Stomach (tissue), 9 donors: ENCODE measurements around the gene UBAP2L. TPM values are rescaled to one million over a fixed set of nuclear protein-coding genes. Genes with fewer than 3 reads are reported as not detected.

Experiments
- DNase-seq, 2 donors: peaks; one replicate each; pipeline versions ENCODE4 v3.0.0 to v3.0.0-alpha.2; 2013 to 2019
- H3K27ac ChIP-seq, 5 donors: fragments of 200-600 bp in 4 of 5; sonication (generic) in 4 of 5; one replicate each; pipeline ENCODE4 v1.5.1; 2013 to 2019; ENCODE audit warnings: mild to moderate bottlenecking in 1 of 5, moderate library complexity in 1 of 5
- H3K27me3 ChIP-seq, 3 donors: fragments of 200-600 bp; sonication (generic); one replicate each; pipeline ENCODE4 v1.5.1; 2017 to 2019; ENCODE audit warnings: mixed run types in 1 of 3
- H3K36me3 ChIP-seq, 4 donors: fragments of 200-600 bp; sonication (generic); 1 replicate in 3 of 4; 2 replicates in 1 of 4; pipeline ENCODE4 v1.5.1; 2016 to 2019
- H3K4me1 ChIP-seq, 4 donors: fragments of 200-600 bp; sonication (generic); one replicate each; pipeline ENCODE4 v1.5.1; 2016 to 2019
- H3K4me3 ChIP-seq, 4 donors: fragments of 200-600 bp; sonication (generic) in 3 of 4; one replicate each; pipeline ENCODE4 v1.5.1; 2016 to 2019; ENCODE audit warnings: mild to moderate bottlenecking in 1 of 4
- H3K9me3 ChIP-seq, 4 donors: fragments of 200-600 bp; sonication (generic); one replicate each; pipeline ENCODE4 v1.5.1; 2016 to 2019
- CTCF ChIP-seq, 7 experiments: fragments of 450-650 bp in 4 of 7; fragments of 200-600 bp in 3 of 7; sonication (generic) in 3 of 7; IDR thresholded peaks; one replicate each; pipeline ENCODE4 v1.5.1; 2016 to 2019; ENCODE audit warnings: antibody characterized with exemption in 7 of 7, control low read depth in 2 of 7, mild to moderate bottlenecking in 1 of 7
- EP300 ChIP-seq: sonication (generic); formaldehyde crosslinking; IDR thresholded peaks from one replicate; pipeline ENCODE4 v1.6.1; 2017; ENCODE audit warnings: antibody characterized with exemption
- POLR2A ChIP-seq, 4 donors: fragments of 450-650 bp; IDR thresholded peaks; one replicate each; pipeline ENCODE4 v1.6.1; 2016; ENCODE audit warnings: antibody characterized with exemption in 4 of 4, control low read depth in 2 of 4, mild to moderate bottlenecking in 1 of 4, moderate library complexity in 1 of 4
- POLR2AphosphoS5 ChIP-seq, 3 donors: sonication (generic); formaldehyde crosslinking; IDR thresholded peaks; one replicate each; pipeline ENCODE4 v1.6.1; 2016; ENCODE audit warnings: antibody characterized with exemption in 3 of 3
- WGBS, 5 donors: extraction: QIAGEN DNeasy Blood & Tissue Kit in 3 of 5; methylation state at CpG; one replicate each; pipeline versions ENCODE4 v1.1.5 to v1.1.7; 2013 to 2018; 5-methylcytosine and 5-hydroxymethylcytosine counted together
- intact Hi-C: fragments of 100-400 bp; cut with DNase I; formaldehyde crosslinking; loops from one replicate; pipeline ENCODE4 v1.15.1; 2023; ENCODE audit warnings: low total_unique reads
- polyA plus RNA-seq, 3 donors: library from polyadenylated mRNA; stranded (reverse); fragments of 200-250 nt; gene quantifications; one replicate each; pipeline ENCODE4 v1.2.3, GENCODE V29; 2013
- total RNA-seq, 5 donors: library from RNA; depleted of rRNA; stranded (reverse); fragments of >200 nt; gene quantifications; one replicate each; pipeline versions ENCODE4 v1.1.0 to v1.2.3, GENCODE V29; 2014 to 2016
- donor health status: healthy with polysubstance abuse.
- donor health status: Bipolar disorder and iron deficiency.
- donor health status: healthy.

The UBAP2L gene
- total and polyA plus RNA-seq, 8 donors, result 25.2 to 109 (median 53.6) TPM

- 87 to 93% (median 89%) methylated on average over 5 of the region's 5 CpGs for WGBS, 5 donors
- no peak for TF ChIP-seq CTCF (IDR thresholded peaks at IDR 0.05)
- TF ChIP-seq POLR2AphosphoS5 (IDR thresholded peaks at IDR 0.05), result no peak
- no peak for TF ChIP-seq EP300
- no peak for TF ChIP-seq POLR2A (IDR thresholded peaks at IDR 0.05)
- H3K36me3 ChIP-seq, result peaks cover 90 to 94% (median 92%) of the 10 kb centered on the region in 4 donors
- H3K9me3 ChIP-seq, result no peaks in the 10 kb centered on the region
- intact Hi-C loops, result no loop called here
- no peak overlapping the region for H3K4me3 ChIP-seq
- no peaks in the 10 kb centered on the region for H3K27me3 ChIP-seq
- H3K27ac ChIP-seq, result no peak overlapping the region
- H3K4me1 ChIP-seq, result peaks cover 12 to 17% (median 14%) of the 10 kb centered on the region in 4 donors
- no peak for DNase-seq
These were observed 48.9 kb upstream of the UBAP2L start for GRCh38 chr1:154171880-154172279.

GRCh38 chr1:154174654-154175053 lies 46.1 kb upstream of the UBAP2L start:
- no peak overlapping the region for H3K4me3 ChIP-seq
- intact Hi-C loops, result no loop called here

DNA sequence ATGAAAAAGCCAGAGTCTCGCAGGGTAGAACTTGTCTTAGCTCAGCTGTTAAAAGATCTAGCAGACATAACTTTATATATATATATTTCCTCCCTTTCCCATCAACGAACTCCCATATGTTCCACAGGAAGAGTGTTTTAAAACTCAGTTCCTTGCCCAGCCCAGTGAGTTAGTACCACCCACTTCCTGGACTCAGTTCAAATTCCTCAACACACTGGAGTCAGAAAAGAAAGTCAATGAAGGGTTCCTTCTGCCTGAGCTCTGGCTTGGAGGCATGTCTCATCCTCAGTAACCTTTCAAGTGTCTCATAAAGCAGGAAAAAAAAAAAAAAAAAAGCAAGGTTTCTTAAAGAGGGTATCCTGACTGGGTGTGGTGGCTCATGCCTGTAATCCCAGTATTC lies 44.4 kb upstream of the UBAP2L start:
- peak overlapping the region in 3 of 5 donors; percentile 61 to 97 (median 70) for H3K27ac ChIP-seq
- peaks cover 56 to 61% (median 59%) of the 10 kb centered on the region in 4 donors for H3K4me1 ChIP-seq
- H3K36me3 ChIP-seq, result peaks cover 46 to 64% (median 49%) of the 10 kb centered on the region in 4 donors
- intact Hi-C loops, result no loop called here
- no peaks in the 10 kb centered on the region for H3K27me3 ChIP-seq
- TF ChIP-seq POLR2A (IDR thresholded peaks at IDR 0.05) (no peak), POLR2AphosphoS5 (IDR thresholded peaks at IDR 0.05) (peak in 1 of 3 donors; percentile 39)
- no peaks in the 10 kb centered on the region for H3K9me3 ChIP-seq
- no peak overlapping the region for H3K4me3 ChIP-seq
- WGBS, 5 donors, result 28 to 39% (median 37%) methylated on average over 2 of the region's 2 CpGs
- DNase-seq, result peak in 1 of 2 donors; percentile 82

More at GRCh38 chr1:154174654-154175053, 46.1 kb upstream of the UBAP2L start:
- no peak for TF ChIP-seq POLR2A (IDR thresholded peaks at IDR 0.05)
- no peak for TF ChIP-seq EP300
- TF ChIP-seq CTCF (IDR thresholded peaks at IDR 0.05), result no peak
- no peak for TF ChIP-seq POLR2AphosphoS5 (IDR thresholded peaks at IDR 0.05)
- Histone ChIP-seq H3K27ac (no peak overlapping the region), H3K27me3 (no peaks in the 10 kb centered on the region), H3K9me3 (no peaks in the 10 kb centered on the region), H3K4me1 (peaks cover 40 to 45% (median 42%) of the 10 kb centered on the region in 4 donors), H3K36me3 (peaks cover 63 to 78% (median 64%) of the 10 kb centered on the region in 4 donors)
- no peak for DNase-seq
- 87 to 98% (median 92%) methylated on average over 4 of the region's 4 CpGs for WGBS, 5 donors

GRCh38 chr1:154178013-154178412 lies 42.7 kb upstream of the UBAP2L start:
- peak overlapping the region in 2 of 4 donors; percentile 86 to 99 for H3K4me3 ChIP-seq
- 21 to 39% (median 31%) methylated on average over 2 of the region's 2 CpGs for WGBS, 5 donors
- no peaks in the 10 kb centered on the region for H3K9me3 ChIP-seq
- H3K27ac ChIP-seq, result peak overlapping the region in 4 of 5 donors; percentile 77 to 99 (median 97)
- no peak for TF ChIP-seq POLR2AphosphoS5 (IDR thresholded peaks at IDR 0.05)
- TF ChIP-seq EP300, result no peak
- no peak for TF ChIP-seq POLR2A (IDR thresholded peaks at IDR 0.05)
- TF ChIP-seq CTCF (IDR thresholded peaks at IDR 0.05), result no peak
- peaks cover 64 to 71% (median 69%) of the 10 kb centered on the region in 4 donors for H3K4me1 ChIP-seq
- intact Hi-C loops, result no loop called here
- no peak for DNase-seq
- H3K27me3 ChIP-seq, result no peaks in the 10 kb centered on the region
- H3K36me3 ChIP-seq, result peaks cover 30 to 48% (median 32%) of the 10 kb centered on the region in 4 donors
